ENCODE measurements around the gene KIAA0513.

DNA sequence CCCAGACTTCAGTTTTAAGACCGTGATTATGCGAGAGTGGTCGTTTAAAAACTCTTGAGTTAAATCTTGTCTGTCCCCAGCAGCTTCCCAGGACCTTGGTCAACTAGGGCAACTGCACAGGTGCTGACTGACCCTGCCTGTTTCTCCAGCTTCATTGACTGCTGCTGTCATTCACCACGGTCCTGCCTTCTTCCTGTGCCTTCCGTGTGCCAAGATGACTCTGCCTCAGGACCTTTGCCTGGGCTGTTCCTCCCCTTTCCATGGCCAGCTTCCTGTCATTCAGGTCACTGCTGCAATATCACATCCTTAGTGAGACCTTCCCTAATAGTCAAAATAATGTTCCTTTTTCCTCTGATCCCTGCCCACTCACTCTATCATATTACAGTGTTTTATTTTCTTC is 3.9 kb downstream of the KIAA0513 start:
- no peak for TF ChIP-seq GATA2 (IDR thresholded peaks at IDR 0.05; ENCODE audit: low read depth, low read length)
- no peak for TF ChIP-seq GATA3 (IDR thresholded peaks at IDR 0.05; ENCODE audit: low read depth, low read length)

Measured in SH-SY5Y (cell line).